K562 (cell line): Measurements from ENCODE around the gene DMXL1.

Source experiments
- HMGXB4 ChIP-seq: sonication (generic); formaldehyde crosslinking; IDR thresholded peaks from 2 replicates; pipeline ENCODE4 v1.8.1; 2023; ENCODE audit warnings: mild to moderate bottlenecking, missing genetic modification reagents
- IRF9 ChIP-seq: fragments of 450-650 bp; IDR thresholded peaks from 2 replicates; pipeline ENCODE4 v1.6.1; 2016; ENCODE audit warnings: missing biosample characterization, missing genetic modification characterization
- JUNB ChIP-seq: fragments of 450-650 bp; formaldehyde crosslinking; conservative IDR thresholded peaks from 2 replicates; pipeline ENCODE4 v1.4.0; 2020; ENCODE audit warnings: mild to moderate bottlenecking
- KDM1A ChIP-seq, 2 experiments: fragments of 450-650 bp; IDR thresholded peaks; 2 replicates each; pipeline ENCODE4 v1.6.1; 2016; ENCODE audit warnings: mild to moderate bottlenecking in 2 of 2
- TRIM28 ChIP-seq: fragments of 450-650 bp; IDR thresholded peaks from 2 replicates; pipeline ENCODE4 v1.6.1; 2017
- ZBTB49 ChIP-seq: sonication (generic); formaldehyde crosslinking; IDR thresholded peaks from 2 replicates; pipeline ENCODE4 v1.8.0; 2022; ENCODE audit warnings: missing genetic modification reagents, mild to moderate bottlenecking, borderline replicate concordance
- ZFP36 ChIP-seq: fragments of 150-350 bp; IDR thresholded peaks from 2 replicates; pipeline ENCODE4 v1.6.1; 2018; ENCODE audit warnings: low read length, low read depth; ENCODE audit not compliant: partially characterized antibody
- ZNF274 ChIP-seq: IDR thresholded peaks from 2 replicates; pipeline ENCODE4 v1.6.1; 2011; ENCODE audit warnings: low read depth, mild to moderate bottlenecking, low read length, moderate library complexity, borderline replicate concordance

- TF ChIP-seq IRF9 (tag) (no peak), ZNF274 (no peak), ZFP36 (no peak), JUNB (CRISPR knock-in tag) (no peak), HMGXB4 (no peak), ZBTB49 (no peak), TRIM28 (no peak), KDM1A (IDR thresholded peaks at IDR 0.05) (no peak)
These were observed 206.1 kb downstream of the DMXL1 start for GRCh38 chr5:119276978-119277377.
